Motor neuron (in vitro differentiated cells): Measurements from ENCODE around the gene EFNA5. TPM values are rescaled to one million over a fixed set of nuclear protein-coding genes. Genes with fewer than 3 reads are reported as not detected.
A peak's percentile ranks its signal among the peaks of the same experiment; 100 is the strongest.

Experiments
- ATAC-seq, 8 experiments: fragments of 200-7000 bp; cut with Tn5 transposase; replicated peaks in 6 of 8; 2 replicates each; pipeline ENCODE4 v1.8.0; 2021; ENCODE audit warnings: mild to moderate bottlenecking in 8 of 8, moderate library complexity in 8 of 8
- H3K27ac ChIP-seq, 2 donors: fragments of 250-450 bp; sonication (Bioruptor Pico); 2 replicates each; pipeline ENCODE4 v1.9.0; 2021; ENCODE audit warnings: antibody characterized with exemption in 2 of 2, mild to moderate bottlenecking in 2 of 2, moderate library complexity in 1 of 2
- H3K4me1 ChIP-seq, 2 donors: fragments of 250-450 bp; sonication (Bioruptor Pico); replicated peaks in 1 of 2; 2 replicates each; pipeline ENCODE4 v1.6.1; 2021; ENCODE audit warnings: antibody characterized with exemption in 2 of 2, mild to moderate bottlenecking in 2 of 2, moderate library complexity in 1 of 2
- H3K4me3 ChIP-seq, 5 donors: fragments of 250-450 bp; sonication (Bioruptor Pico); 2 replicates each; pipeline ENCODE4 v1.9.0; 2021; ENCODE audit warnings: antibody characterized with exemption in 5 of 5, mild to moderate bottlenecking in 5 of 5, moderate library complexity in 4 of 5
- WGBS, 10 experiments: fragments of 450-650 bp; shearing (Covaris generic); methylation state at CpG; one replicate each; pipeline ENCODE4 v1.0.0; 2022; 5-methylcytosine and 5-hydroxymethylcytosine counted together
- in situ Hi-C, 9 experiments: fragments of 400-800 bp; cut with MboI; loops; one replicate each; pipeline ENCODE4 v1.15.0; 2021; ENCODE audit warnings: low sequenced_read_pairs in 9 of 9, low pct_unique_long_range_greater_than_20kb in 2 of 9; ENCODE audit not compliant: unreplicated experiment in 9 of 9
- total RNA-seq, 8 experiments: library from RNA; unstranded; fragments of 300-600 nt; gene quantifications; 2 replicates each; pipeline versions ENCODE4 v1.2.3 to v1.2.4, GENCODE V29; 2022

The EFNA5 gene
- total RNA-seq, 8 experiments from 2014 or later, result 8.5 to 88.6 (median 10.5) TPM

DNA sequence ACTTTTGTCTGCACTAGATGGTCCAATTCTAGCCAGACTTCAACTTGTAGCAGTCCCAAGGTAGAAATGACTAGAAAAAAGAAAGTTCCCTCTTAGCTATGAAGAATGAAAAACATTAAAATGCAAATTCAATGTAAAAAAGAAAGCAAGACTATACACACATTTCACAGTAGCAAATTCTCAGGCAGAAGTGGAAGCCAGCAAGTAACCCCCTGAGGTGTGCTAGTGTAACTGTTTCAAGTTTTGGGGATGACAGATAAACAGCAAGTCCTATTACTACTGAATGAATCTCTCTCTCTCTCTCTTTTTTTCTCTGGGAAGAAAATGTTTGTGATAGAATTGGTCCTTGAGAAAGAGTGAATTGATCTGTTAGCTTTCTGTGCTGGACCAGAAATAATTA is 185.6 kb downstream of the EFNA5 start:
- Histone ChIP-seq H3K4me1 (no peaks in the 10 kb centered on the region), H3K4me3 (no peak overlapping the region), H3K27ac (no peak overlapping the region)
- in situ Hi-C loops, result no loop called here
- no peak for ATAC-seq

DNA sequence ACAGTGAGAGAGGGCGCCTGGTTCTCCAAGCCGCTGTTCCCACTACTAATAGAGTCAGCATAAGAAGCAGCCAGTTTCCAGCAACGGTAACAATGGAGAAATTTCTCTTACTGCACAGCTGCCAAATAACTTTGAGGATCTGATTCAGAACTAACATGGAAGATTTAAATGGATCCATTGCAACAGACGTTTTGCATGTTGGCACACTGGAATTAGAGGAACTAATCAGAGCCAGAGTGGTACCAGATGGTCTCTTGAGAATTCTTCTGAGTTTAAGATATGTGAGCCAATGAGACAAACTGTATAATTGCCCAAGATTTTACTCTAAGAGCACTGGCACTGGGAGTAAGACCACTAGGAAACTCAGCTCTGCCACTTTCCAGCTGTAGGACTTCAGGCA is 186.5 kb downstream of the EFNA5 start:
- in situ Hi-C loops, result no loop called here
- Histone ChIP-seq H3K27ac (no peak overlapping the region), H3K4me1 (no peaks in the 10 kb centered on the region), H3K4me3 (no peak overlapping the region)
- 0 to 86% (median 70%) methylated on average over 1 to 3 of the region's 4 CpGs; no CpG with 5 or more reads in 3 of the 10 experiments for WGBS, 10 experiments
- ATAC-seq, result no peak

- Histone ChIP-seq H3K4me3 (no peak overlapping the region), H3K4me1 (peaks cover 0 to 1% of the 10 kb centered on the region in 2 donors), H3K27ac (no peak overlapping the region)
- in situ Hi-C loops, result no loop called here
- WGBS, 10 experiments, result 0 to 100% (median 61%) methylated on average over 1 to 5 of the region's 5 CpGs; no CpG with 5 or more reads in 2 of the 10 experiments
- peak in 3 of 8 experiments; percentile 33 to 39 (median 38) for ATAC-seq
These were observed 187.3 kb downstream of the EFNA5 start for GRCh38 chr5:107483231-107484024.

DNA sequence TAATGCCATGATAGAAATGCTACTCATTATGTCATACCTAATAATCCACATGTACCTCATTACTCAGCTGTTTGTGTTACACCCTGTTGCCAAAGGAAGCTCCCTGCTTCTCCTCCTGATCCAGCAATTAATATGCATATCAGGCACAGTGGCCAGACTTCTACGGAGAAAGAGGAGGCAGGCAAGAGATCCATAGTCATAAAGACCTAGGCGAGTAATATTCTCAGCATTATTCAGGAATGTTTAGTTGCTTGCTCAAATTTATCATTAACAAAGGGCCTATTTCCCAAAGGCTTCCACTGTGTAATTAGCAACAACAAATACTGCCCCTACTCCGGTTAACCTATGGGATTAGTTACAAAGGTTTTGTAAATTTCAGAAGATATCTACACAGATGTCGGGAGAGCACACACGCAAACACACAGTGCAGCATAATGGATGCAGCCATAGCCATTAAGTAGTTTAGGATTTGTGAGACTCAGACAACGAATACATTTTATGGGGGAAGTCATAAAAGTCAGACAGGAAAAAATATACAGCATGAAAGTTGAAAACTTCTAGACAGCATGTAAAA is 192.6 kb downstream of the EFNA5 start:
- in situ Hi-C loops, result no loop called here
- ATAC-seq, result peak; percentile 43 to 91 (median 68)
- WGBS, 10 experiments, result 15 to 95% (median 68%) methylated on average over 3 to 6 of the region's 6 CpGs
- Histone ChIP-seq H3K4me3 (no peak overlapping the region), H3K27ac (no peak overlapping the region), H3K4me1 (peaks cover 3 to 6% of the 10 kb centered on the region in 2 donors)

- in situ Hi-C loops, result no loop called here
These were observed 193.2 kb downstream of the EFNA5 start for GRCh38 chr5:107477492-107477891.

GRCh38 chr5:107476783-107477182 is 194.0 kb downstream of the EFNA5 start:
- WGBS, 10 experiments, result 40 to 100% (median 82%) methylated on average over 1 of the region's 1 CpG; no CpG with 5 or more reads in 6 of the 10 experiments
- in situ Hi-C loops, result no loop called here
- ATAC-seq, result peak in 3 of 8 experiments; percentile 35 to 76 (median 40)

More at GRCh38 chr5:107477492-107477891, 193.2 kb downstream of the EFNA5 start:
- H3K27ac ChIP-seq, result no peak overlapping the region
- peaks cover 3 to 6% of the 10 kb centered on the region in 2 donors for H3K4me1 ChIP-seq
- H3K4me3 ChIP-seq, result no peak overlapping the region
- ATAC-seq, result no peak

GRCh38 chr5:107474716-107475489 is 195.8 kb downstream of the EFNA5 start:
- H3K4me3 ChIP-seq, result no peak overlapping the region
- H3K27ac ChIP-seq, result no peak overlapping the region
- in situ Hi-C loops, result loop anchor here in 1 of 9 experiments (25.0 kb wide), 1 partner anchor 187 kb away; the partner anchor contains the start of gene EFNA5
- peak in 1 of 8 experiments; percentile 10 for ATAC-seq
- peaks cover 3 to 6% of the 10 kb centered on the region in 2 donors for H3K4me1 ChIP-seq
- 67 to 100% (median 71%) methylated on average over 1 to 4 of the region's 4 CpGs; no CpG with 5 or more reads in 2 of the 10 experiments for WGBS, 10 experiments

More at GRCh38 chr5:107476783-107477182, 194.0 kb downstream of the EFNA5 start:
- Histone ChIP-seq H3K4me1 (peaks cover 3 to 6% of the 10 kb centered on the region in 2 donors), H3K4me3 (no peak overlapping the region), H3K27ac (no peak overlapping the region)

- WGBS, 10 experiments, result 8 to 96% (median 67%) methylated on average over 1 to 3 of the region's 3 CpGs; no CpG with 5 or more reads in 3 of the 10 experiments
- Histone ChIP-seq H3K4me1 (peaks cover 3 to 6% of the 10 kb centered on the region in 2 donors), H3K4me3 (no peak overlapping the region), H3K27ac (no peak overlapping the region)
- ATAC-seq, result peak in 2 of 8 experiments; percentile 6 to 12
- in situ Hi-C loops, result loop anchor here in 1 of 9 experiments (25.0 kb wide), 1 partner anchor 188 kb away; the partner anchor contains the start of gene EFNA5
These were observed 196.4 kb downstream of the EFNA5 start for GRCh38 chr5:107474361-107474715.

DNA sequence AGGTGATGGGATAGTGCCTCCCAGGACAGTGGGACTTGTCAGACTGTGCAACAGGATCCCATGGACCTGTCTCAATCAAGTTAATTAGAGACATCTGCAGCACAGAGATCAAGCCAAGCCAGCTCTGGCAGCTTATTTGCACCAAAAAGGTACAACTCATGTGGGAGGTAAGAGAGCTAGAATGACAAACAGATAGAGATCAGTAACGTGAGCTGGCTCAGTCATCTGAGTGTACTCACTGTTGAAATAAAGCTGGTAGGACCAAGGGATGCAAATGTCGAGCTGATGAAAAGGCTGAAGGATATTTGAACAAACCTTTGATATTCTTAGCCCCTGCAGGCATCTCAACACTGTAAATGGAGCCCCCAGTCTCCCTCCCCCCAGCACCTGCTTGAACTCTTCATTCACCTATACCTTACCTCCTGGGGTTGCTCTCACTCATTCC is 198.1 kb downstream of the EFNA5 start:
- Histone ChIP-seq H3K4me3 (no peak overlapping the region), H3K4me1 (peaks cover 0 to 8% of the 10 kb centered on the region in 2 donors), H3K27ac (no peak overlapping the region)
- in situ Hi-C loops, result loop anchor here in 1 of 9 experiments (25.0 kb wide), 1 partner anchor 190 kb away; the partner anchor contains the start of gene EFNA5
- no peak for ATAC-seq
- 25 to 67% (median 50%) methylated on average over 1 to 2 of the region's 2 CpGs; no CpG with 5 or more reads in 5 of the 10 experiments for WGBS, 10 experiments

DNA sequence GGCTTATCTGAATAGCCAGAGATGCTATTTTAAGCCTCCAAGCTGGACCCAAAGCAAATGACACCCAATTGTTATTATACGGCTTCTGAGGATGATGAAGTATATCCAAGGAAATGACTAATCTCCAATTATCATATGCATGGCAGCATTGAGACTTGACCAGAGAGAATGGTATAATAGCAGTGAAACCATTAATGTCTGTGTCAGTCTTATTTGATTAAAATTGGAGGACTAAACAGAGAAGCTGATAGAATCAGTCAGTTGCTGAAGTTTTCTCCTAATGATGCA is 200.5 kb downstream of the EFNA5 start:
- Histone ChIP-seq H3K4me3 (no peak overlapping the region), H3K4me1 (peaks cover 12 to 18% of the 10 kb centered on the region in 2 donors), H3K27ac (no peak overlapping the region)
- WGBS, 10 experiments, result 0 to 100% (median 20%) methylated on average over 1 of the region's 1 CpG; no CpG with 5 or more reads in 5 of the 10 experiments
- ATAC-seq, result peak in 5 of 8 experiments; percentile 15 to 51 (median 33)
- in situ Hi-C loops, result loop anchor here in 1 of 9 experiments (25.0 kb wide), 1 partner anchor 192 kb away; the partner anchor contains the start of gene EFNA5

DNA sequence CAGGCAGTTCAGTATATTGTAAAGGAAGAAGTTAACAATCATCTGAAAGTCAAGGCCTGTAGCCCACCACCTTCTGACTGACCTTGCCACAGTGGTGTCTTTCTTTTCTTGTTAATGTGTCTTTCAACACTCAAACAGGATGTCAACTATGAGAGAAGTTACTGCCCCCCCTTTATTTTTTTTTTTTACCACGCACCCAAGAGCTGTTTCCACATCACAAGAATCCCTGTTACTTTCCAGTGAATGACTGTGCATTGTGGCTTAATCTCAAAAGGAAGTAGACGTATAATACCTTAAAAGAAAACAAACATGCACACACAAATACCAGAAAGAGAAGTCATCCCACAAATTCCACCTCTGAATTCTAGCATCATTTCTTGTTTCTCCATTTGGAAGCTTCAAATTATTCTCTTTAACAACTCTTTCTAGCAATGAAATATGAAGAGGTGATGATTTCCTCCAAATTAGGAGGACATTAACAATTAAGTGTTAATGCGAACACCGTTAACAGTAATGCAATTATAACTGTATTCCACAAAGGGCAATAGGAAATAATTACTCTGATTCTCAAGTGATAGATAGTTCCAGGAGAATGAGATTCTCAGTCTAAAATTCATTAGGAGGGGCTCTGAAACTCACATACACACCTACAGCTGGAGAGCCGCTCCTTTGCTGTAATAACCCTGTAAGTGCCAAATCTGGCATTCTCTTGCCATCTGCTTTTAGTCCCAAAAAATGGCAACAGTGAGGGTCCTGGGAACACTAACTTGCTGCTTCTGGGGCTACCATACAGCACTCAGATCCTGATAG is 201.0 kb downstream of the EFNA5 start:
- 51 to 100% (median 78%) methylated on average over 1 to 4 of the region's 5 CpGs for WGBS, 10 experiments
- ATAC-seq, result peak in 1 of 8 experiments; percentile 8
- Histone ChIP-seq H3K4me3 (no peak overlapping the region), H3K4me1 (peaks cover 12 to 24% of the 10 kb centered on the region in 2 donors), H3K27ac (no peak overlapping the region)
- in situ Hi-C loops, result loop anchor here in 1 of 9 experiments (25.0 kb wide), 1 partner anchor 193 kb away; the partner anchor contains the start of gene EFNA5

GRCh38 chr5:107469064-107469463 is 201.7 kb downstream of the EFNA5 start:
- Histone ChIP-seq H3K27ac (no peak overlapping the region), H3K4me3 (no peak overlapping the region), H3K4me1 (peaks cover 15 to 27% of the 10 kb centered on the region in 2 donors)
- in situ Hi-C loops, result loop anchor here in 1 of 9 experiments (25.0 kb wide), 1 partner anchor 193 kb away; the partner anchor contains the start of gene EFNA5
- no peak for ATAC-seq
- 63 to 100% (median 100%) methylated on average over 1 to 2 of the region's 2 CpGs; no CpG with 5 or more reads in 3 of the 10 experiments for WGBS, 10 experiments
